GM19463 (cell line): Measurements from ENCODE around the gene RNU2-63P.
"Not testable (repeated sequence)": the region's sequence is repeated elsewhere in the genome, so short reads cannot be mapped to it uniquely, and the experiment has no call there.

Experiments used
- ATAC-seq: cut with Tn5 transposase; IDR thresholded peaks from one replicate; pipeline ENCODE4 v1.9.1; 2021; ENCODE audit warnings: mild to moderate bottlenecking, moderate library complexity; ENCODE audit not compliant: unreplicated experiment

RNU2-63P gene

DNA sequence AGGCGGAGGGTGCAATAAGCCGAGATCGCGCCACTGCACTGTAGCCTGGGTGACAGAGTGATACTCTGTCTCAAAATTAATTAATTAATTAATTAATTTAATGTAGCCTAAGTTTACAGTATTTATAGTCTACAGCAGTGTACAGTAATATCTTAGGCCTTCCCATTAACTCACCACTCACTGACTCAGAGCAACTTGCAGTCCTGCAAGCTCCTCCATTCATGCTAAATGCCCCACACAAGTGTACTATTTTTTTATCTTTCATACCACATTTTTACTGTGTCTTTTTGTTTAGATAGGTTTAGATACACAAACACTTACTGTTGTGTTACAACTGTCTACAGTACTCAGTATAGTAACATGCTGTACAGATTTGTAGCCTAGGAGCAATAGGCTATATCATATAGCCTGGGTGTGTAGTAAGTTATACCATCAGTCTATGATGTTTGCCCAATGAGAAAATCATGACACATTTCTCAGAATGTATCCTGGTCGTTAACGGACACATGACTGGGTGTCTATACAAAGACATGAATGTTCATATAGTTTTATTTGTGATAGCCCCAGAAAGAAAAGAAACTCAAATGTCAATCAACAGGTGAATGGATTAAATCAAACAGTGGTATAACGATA lies 15.8 kb upstream of the RNU2-63P start:
- no peak for ATAC-seq

DNA sequence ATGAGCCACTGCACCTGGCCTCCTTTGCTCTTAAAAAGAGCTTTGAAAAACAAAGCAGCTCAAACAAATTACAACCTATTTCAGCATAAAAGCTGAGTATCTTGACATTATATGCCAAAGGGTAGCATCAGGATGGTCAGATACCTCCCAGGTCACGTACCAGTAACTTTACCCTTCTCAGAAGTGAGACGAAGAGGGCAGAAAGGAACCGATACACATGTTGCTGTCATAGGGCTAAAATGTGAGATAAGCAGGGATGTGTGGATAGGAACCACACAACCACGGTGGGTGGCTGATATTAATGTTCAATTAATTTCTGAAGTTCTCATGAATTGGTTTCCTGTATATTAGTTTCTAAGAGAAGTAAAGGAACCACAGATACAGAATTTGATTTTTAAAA lies 12.6 kb upstream of the RNU2-63P start:
- no peak for ATAC-seq

DNA sequence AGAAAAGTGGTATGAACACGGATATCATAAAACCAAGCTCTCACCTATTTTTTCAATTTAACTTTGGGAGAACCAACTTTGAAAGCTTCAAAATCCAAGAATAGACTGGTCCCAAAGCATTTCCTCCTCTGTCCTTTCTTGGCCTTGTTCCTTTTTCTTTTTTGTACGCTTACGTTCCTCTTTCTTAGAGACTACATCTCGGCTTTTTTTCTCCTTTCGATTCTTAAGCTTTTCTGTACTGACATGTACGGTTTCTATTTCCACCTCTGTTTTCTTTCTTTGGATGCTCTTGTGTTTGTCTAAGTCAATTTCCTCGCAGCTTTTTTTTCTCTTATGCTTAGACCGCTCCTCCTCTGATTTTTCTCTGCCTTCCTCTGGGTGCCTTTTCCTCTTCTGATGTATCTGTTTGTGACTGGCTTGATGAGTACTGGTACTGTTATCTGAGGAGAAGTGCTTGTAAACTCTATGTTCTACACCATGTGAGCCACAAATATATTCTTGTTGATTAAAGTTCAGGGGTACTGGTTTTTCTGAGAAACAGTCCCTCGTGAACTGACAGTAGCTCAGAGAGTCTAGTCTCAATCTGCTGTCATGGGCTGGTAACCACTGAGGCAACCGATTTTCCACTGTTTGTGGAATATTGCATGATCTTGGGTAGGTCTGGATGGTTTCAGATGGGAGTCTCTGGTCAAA lies 11.5 kb upstream of the RNU2-63P start:
- ATAC-seq = no peak

DNA sequence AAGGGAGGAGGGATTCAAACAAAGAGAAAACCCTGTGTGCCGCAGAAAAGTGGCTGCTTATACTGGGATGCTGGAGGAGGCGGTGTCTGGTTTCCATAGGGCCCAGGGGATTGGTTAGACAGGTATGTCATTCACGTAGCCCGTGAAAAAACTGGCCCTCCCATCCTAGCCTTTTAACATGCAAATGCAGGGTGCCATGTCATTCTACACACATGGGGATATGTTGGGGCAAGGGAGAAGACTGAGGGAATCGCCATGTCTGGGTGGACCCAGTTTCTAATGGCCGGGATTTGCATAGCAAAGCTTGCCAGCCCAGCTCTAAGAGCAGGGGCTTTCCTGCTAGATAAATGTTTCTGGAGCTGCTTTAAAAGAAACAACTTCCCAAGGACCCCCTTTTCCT lies 8.2 kb upstream of the RNU2-63P start:
- ATAC-seq = no peak

DNA sequence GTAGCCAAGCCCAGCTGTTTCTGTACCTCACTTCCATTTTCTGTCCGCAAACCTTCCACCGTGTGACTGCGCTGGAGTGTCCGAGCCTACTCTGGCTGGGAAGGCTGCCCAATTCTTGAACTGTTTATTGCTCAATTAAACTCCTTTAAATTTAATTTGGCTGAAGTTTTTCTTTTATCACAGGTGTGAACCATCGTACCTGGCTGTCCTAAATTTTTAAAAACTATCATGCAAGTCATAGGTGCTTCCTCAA lies 6.2 kb upstream of the RNU2-63P start:
- no peak for ATAC-seq

DNA sequence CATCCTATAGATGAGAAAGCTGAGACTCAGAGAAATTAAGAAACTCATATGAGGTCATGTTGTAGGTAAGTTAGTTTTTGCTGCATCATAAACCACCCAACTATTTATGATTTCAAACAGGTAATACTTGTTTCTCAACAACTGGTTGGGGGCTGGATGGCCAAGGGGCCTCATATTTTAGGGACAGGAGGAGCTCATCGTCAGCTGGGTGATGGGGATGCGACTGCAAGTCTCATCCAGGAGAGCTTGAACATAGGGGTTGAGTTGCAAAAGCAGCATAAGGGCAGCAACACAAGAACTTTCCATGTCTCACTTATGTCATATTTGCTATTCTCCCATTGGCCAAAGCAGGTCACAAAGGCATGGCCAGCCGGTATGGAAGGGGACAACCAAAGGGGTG lies 3.6 kb upstream of the RNU2-63P start:
- no peak for ATAC-seq

DNA sequence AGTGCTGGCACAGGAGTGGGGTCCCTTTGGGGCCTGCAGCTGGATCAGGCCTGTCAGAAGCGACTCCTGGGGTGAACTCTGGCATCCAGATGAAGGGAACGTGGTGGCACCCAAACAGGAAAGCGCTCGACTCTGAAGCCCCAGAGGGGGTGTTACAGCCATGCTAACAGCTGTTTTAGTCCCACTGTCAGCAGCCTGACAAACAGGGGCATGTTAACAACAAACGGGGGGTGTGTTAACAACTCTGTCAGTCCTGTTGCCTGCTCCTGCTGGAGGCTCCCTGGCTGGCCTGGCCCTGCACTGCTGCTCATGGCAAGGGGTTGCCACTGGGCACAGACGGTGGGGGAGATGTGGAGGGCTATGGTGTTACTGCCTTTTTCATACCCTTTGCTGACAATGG lies 2.6 kb upstream of the RNU2-63P start:
- ATAC-seq = no peak

DNA sequence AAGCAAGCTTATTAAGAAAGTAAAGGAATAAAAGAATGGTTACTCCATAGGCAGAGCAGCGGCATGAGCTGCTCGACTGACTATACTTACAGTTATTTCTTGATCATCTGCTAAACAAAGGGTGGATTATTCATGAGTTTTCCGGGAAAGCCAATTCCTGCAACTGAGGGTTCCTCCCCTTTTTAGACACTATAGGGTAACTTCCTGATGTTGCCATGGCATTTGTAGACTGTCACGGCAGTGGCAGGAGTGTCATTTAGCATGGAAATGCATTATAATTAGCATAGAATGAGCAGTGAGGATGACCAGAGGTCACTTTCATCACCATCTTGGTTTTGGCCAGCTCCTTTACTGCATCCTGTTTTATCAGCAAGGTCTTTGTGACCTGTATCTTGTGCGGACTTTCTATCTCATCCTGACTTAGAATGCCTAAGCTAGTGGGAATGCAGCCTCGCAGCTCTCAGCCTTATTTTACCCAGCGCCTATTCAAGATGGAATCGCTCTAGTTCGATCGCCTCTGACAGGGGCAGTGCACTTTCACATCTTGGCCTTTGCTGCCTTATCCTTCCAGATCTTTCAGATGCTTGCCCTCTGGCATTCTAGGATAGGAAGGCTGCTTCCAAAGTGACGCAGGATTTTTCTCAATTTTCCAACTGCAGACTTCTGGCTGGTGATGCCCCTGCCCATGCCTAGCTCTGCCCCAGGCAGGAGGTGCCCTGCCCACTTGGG lies 1.9 kb upstream of the RNU2-63P start:
- not testable (repeated sequence) for ATAC-seq

DNA sequence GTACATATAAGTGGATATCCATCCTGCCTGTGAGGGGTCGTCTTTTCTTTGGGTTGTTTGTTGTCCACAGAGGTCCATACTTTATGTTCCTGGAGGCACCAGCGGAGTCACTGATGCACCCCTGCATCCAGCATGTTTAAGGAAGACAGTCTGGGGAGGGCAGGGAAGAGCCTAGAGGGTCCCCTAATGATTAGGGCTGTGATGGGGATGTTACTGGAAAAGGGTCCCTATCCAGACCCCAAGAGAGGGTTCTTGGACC lies 1.4 kb upstream of the RNU2-63P start:
- not testable (repeated sequence) for ATAC-seq

DNA sequence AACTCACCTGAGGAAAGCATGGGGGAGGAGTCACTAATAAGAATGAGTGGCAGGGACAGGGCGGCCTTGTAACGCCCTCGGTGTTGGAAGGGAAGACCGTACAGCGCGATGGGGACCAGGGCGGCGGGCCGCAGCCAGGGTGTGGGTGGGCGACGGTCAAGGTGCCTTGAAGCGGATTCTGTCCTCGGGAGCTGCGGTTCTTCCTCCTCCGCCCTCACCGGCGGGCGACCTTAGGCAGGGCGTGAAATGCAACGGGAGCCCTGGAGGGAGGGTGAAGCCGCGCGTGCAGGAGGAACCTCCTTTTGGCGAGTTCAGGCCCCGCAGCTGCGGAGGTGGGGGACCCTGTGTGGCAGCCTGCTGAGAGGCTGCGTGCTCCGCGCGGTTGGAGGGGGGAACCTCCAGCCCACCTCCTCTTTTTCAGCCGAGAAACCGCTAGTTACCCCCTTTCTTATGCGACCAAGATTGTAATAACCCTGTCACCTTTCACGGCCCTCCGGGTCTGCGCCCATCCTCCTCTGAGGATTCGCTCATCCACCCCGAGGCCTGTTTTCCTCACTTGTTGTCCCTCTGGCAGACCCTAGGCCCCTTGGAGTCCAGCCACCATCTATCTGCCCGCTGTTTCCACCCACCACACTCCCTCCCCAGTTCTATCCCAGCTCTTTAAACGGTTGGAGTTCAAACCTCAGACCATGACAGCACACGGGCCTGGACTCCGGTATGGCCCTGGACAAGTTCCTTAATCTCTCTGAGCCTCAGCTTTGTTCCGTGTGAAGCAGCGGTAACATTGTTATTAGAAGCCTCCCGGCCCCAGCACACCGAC lies 823 bp upstream of the RNU2-63P start:
- peak; percentile 57 for ATAC-seq

DNA sequence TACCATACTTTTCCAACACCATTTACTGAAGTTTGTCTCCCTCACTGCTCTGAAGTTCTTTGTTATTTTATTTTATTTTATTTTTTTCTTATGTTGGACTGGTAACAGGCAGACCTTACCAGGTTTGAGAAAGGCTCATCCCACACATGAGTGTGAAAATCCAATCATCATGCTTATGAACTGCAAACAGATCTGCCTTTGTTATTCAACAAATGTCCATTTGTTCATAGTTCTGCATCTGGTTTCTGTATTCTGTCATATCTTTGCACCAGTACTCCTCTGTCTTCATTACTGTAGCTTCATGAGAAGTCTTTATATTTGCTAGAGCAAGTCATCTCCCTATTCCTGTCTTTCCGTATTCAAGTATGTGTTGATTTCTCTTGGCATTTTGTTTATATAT lies 5.3 kb downstream of the RNU2-63P start:
- no peak for ATAC-seq

DNA sequence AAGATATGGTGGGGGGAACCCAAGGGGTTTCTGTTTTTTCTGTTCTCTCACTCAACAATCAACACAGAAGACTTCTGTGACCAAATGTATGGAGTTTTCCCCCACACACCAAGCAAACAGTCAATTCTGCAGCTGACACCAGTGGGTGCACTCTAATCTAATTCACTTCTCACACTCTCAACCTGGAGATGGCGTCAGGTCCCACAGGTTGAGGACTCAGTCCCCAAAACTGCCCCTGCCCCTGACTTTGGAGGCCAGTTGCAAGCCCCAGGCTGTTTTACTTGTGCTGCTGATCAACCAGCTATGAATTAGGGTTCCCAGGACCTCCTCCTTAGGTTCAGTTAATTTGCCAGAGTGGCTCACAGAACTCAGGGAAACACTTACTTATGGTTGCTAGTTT lies 6.2 kb downstream of the RNU2-63P start:
- ATAC-seq = no peak

DNA sequence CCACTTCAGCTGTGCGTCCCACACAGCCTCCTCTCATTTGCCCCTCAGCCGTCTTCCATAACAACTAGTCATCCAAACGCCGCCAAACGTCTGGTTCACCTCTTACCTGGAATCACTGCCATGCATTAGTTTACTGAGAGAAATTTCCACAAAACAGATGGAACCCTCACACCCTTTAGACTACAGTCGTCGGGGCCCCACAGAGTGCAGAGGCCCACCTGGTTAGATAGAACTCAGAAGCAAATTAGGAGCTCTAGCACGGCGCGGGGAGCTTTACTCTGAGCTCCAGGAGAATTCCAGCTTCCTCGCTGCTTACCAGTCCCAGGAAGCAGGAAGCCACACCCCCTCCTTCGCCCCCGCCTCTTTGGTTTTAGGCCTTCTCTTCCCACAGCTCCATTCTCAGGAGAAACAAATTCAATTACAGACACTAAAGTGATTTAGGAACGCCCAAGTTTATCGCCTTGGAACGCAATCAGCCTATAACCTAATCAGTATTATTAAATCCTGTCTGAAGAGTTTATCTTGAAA lies 9.4 kb downstream of the RNU2-63P start:
- ATAC-seq = no peak

DNA sequence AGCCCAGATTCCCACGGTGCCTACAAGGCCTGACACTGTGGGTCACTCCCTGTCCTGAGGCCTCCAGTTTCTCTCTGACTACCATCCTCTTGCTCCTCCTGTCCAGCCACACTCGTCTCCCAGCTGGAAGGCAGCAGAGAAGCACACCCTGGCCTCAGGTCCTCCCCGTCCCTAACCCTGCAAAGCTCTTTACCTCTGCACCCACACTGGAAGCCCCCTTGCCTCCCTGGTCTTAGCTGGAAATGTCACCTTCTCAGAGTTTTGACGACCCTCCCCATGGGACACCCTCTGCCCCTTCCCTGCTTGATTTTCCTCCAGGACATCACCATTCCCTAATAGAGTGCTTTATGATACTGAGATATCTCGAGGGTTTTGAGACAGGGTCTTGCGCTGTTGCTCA lies 10.6 kb downstream of the RNU2-63P start:
- ATAC-seq = no peak

DNA sequence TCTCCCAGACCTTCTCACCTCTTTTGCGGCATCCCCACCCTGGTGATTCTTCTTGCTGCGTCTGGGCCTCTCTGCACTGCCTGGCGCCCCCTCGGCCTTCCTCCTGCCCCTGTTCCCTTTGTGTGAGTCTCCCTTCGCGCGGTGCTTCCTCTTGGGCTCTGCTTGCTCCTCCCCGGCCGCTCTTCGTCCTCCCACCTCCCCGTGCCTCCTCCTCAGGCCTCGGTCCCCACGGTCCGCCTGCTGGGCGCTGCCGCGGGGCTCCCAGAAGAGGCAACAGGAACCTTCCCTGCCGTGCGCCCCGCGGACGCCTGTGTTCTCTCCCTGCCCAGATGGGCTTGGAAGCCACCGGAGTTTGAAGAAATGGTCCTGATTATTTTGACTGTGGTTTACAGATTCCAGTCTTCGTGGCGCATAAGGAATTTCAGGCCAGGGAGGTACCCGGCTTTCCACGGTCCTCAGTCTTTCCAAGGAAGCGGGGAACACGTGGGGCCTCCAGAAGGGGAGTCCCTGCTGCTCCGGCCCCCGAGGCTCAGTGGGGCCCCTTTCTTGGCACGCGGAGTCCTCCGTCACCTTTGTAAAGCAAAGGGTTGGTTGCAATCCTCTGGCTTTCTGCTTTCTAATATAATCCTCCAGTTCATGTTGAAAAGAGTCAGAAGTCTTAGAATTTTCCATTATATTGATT lies 13.1 kb downstream of the RNU2-63P start:
- ATAC-seq = no peak

DNA sequence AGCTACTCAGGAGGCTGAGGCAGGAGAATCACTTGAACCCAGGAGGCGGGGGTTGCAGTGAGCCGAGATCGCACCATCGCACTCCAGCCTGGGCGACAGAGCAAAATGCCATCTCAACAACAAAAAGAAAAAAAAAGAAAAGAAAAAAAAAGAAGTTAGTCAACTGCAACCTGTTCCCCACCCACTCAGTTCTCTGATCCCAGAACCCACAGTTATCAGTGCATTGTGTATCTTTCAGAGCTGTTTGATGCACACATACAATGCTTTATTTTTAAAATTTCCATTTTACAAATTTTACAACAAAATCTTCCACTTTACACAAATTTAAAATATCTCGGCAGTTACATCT lies 14.0 kb downstream of the RNU2-63P start:
- no peak for ATAC-seq

DNA sequence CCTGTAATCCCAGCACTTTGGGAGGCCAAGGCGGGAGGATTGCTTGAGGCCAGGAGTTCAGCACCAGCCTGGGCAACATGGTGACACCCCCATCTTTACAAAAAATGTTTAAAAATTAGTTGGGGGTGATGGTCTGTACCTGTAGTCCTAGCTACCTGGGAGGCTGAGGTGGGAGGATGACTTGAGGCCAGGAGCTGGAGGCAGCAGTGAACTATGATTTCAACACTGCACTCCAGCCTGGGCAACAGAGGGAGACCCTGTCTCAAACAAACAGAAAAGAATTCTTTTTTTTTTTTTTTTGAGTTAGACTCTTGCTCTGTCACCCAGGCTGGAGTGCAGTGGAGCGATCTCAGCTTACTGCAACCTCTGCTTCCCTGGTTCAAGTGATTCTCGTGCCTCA lies 15.9 kb downstream of the RNU2-63P start:
- not testable (repeated sequence) for ATAC-seq

DNA sequence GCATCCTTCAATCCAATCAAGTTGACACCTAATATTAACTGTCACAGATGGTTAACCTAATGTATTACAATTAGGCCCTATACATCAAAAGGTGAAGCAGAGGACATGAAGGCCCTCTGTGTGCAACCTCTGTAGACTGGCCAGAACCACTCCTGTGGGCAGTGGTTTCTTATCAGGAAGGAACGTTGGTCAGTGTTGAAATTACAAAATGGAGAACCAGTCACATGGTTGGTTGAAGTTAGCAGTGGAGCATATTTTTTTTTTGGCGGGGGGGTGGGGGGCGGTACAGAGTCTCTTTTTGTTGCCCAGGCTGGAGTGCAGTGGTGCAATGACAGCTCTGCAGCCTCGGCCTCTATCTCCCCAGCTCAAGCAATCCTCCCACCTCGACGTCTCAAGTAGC lies 19.8 kb downstream of the RNU2-63P start:
- no peak for ATAC-seq

DNA sequence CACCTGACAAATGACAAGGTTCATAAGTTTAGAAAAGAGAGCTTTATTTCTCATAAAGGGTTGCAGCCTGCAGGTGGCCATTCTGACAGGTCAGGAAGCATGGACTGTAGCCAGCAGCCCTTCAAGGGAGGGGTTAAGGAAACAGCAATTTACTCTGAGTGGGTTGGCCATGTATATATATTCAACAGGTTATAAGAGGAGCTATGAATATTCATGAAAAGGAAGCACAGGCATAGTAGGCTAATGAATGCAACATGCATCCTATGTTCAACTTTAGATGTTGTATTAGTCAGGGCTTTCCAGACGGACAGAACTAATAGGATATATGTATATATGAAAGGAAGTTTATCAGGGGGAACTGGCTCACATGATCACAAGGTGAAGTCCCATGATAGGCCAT lies 20.6 kb downstream of the RNU2-63P start:
- no peak for ATAC-seq

DNA sequence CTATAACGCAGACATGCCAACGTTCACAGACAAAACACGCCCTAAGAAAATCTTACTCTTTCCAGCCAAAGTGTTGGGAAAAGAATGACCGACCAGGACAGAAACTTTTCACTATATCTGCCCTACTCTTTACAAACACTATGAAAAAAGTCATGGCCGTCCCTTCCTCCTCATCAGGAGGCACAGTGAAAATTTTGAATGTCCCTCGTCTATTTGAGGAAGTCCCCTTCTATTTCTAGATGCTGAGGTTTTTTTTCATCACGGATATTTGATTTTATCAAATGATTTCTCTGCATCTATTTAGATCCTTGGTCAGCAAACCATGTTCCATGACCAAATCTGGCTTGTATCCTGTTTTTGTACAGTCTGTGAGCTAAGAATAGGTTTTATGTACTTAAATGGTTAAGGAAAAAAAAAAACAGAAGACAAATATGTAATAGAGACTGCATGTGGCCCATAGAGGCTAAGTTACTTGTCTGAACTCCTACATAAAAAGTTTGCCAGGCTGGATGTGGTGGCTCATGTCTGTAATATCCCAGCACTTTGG lies 22.0 kb downstream of the RNU2-63P start:
- ATAC-seq = not testable (repeated sequence)

DNA sequence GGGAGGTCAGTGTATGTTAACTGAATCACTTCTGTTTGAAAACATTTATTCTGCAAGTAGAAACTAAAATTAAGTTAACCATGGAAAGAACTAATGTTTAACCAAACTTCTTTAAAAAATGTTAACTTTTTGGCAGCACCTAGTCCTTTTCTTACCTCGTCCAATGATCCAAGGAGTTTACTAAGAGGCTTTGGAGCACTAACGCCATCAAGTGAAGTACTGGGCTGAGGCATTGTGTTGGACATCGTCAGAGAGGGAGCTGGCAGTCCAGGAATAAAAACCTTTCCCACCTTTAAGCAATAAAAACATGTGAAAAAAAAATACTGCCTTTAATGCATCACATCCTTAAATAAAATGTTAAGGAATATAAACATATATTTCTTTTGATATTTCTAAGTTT lies 23.8 kb downstream of the RNU2-63P start:
- ATAC-seq = not testable (repeated sequence)
